HG02642 (cell line): ENCODE measurements around the gene ACBD4.

Experiments
- ATAC-seq: cut with Tn5 transposase; IDR thresholded peaks from one replicate; pipeline ENCODE4 v1.9.1; 2021; ENCODE audit warnings: mild to moderate bottlenecking; ENCODE audit not compliant: unreplicated experiment, poor library complexity

Gene ACBD4

GRCh38 chr17:45149669-45150664 lies 14.5 kb downstream of the ACBD4 start:
- peak; percentile 2 for ATAC-seq

GRCh38 chr17:45150911-45151809 lies 15.7 kb downstream of the ACBD4 start:
- no peak for ATAC-seq

- ATAC-seq, result no peak
Measured at GRCh38 chr17:45155029-45155428, 19.5 kb downstream of the ACBD4 start.

GRCh38 chr17:45155483-45155882 lies 20.0 kb downstream of the ACBD4 start:
- ATAC-seq, result no peak

GRCh38 chr17:45156242-45156641 lies 20.8 kb downstream of the ACBD4 start:
- ATAC-seq, result no peak

- ATAC-seq, result peak; percentile 34
Measured at GRCh38 chr17:45160447-45161287, 25.2 kb downstream of the ACBD4 start.

GRCh38 chr17:45161288-45162024 lies 26.0 kb downstream of the ACBD4 start, which contains the start of gene HEXIM2:
Gene HEXIM2 (plus strand): TSS chr17:45161875. CDS start chr17:45162794, 919 bp downstream.
- peak; percentile 91 for ATAC-seq

GRCh38 chr17:45162025-45162687 lies 26.7 kb downstream of the ACBD4 start:
- ATAC-seq, result no peak

- ATAC-seq, result no peak
Measured at GRCh38 chr17:45164734-45165269, 29.3 kb downstream of the ACBD4 start.

GRCh38 chr17:45168991-45169752 lies 33.7 kb downstream of the ACBD4 start:
- ATAC-seq, result no peak

GRCh38 chr17:45170280-45170930 lies 34.9 kb downstream of the ACBD4 start:
- ATAC-seq, result no peak

- no peak for ATAC-seq
Measured at GRCh38 chr17:45170931-45171337, 35.4 kb downstream of the ACBD4 start.

- no peak for ATAC-seq
Measured at GRCh38 chr17:45171338-45172231, 36.1 kb downstream of the ACBD4 start.

- no peak for ATAC-seq
Measured at GRCh38 chr17:45172232-45172540, 36.7 kb downstream of the ACBD4 start.

- no peak for ATAC-seq
Measured at GRCh38 chr17:45172541-45173286, 37.2 kb downstream of the ACBD4 start.

- ATAC-seq, result no peak
Measured at GRCh38 chr17:45175759-45176115, 40.2 kb downstream of the ACBD4 start.
